HG02852 (cell line): ENCODE measurements around the gene JMJD8.
A peak's percentile ranks its signal among the peaks of the same experiment; 100 is the strongest.
"Not testable (repeated sequence)": the region's sequence is repeated elsewhere in the genome, so short reads cannot be mapped to it uniquely, and the experiment has no call there.

Source experiments
- ATAC-seq: cut with Tn5 transposase; IDR thresholded peaks from one replicate; pipeline ENCODE4 v1.9.1; 2021; ENCODE audit warnings: mild to moderate bottlenecking, moderate library complexity; ENCODE audit not compliant: unreplicated experiment

Gene JMJD8

GRCh38 chr16:693766-694165 lies 9.6 kb upstream of the JMJD8 start:
- no peak for ATAC-seq

DNA sequence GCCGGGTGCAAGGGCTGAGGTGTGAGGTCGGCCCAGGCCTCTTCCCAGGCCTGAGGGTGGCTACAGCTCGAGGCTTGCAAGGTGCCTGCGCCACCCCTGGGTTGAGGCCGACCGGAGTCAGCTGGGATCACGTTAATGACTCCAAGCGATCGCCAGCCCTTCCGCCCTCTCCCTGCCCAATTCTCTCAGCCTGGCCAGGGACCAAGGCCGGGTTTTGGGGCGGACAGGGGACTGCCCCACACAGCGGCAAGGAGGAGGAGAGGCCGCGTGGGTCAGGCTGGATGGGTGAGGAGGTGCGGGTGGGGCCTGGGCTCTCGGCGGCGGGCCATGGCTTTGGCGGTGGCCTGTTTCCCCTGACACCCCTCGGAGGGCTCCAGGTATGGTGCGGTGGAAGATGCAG lies 9.2 kb upstream of the JMJD8 start:
- ATAC-seq, result no peak

GRCh38 chr16:692356-693108 lies 8.4 kb upstream of the JMJD8 start:
- no peak for ATAC-seq

- not testable (repeated sequence) for ATAC-seq
Observed at GRCh38 chr16:691242-691641, 7.1 kb upstream of the JMJD8 start.

GRCh38 chr16:689175-689897 lies 5.2 kb upstream of the JMJD8 start:
- ATAC-seq, result no peak

- ATAC-seq, result no peak
Observed at GRCh38 chr16:687499-687898, 3.4 kb upstream of the JMJD8 start.

DNA sequence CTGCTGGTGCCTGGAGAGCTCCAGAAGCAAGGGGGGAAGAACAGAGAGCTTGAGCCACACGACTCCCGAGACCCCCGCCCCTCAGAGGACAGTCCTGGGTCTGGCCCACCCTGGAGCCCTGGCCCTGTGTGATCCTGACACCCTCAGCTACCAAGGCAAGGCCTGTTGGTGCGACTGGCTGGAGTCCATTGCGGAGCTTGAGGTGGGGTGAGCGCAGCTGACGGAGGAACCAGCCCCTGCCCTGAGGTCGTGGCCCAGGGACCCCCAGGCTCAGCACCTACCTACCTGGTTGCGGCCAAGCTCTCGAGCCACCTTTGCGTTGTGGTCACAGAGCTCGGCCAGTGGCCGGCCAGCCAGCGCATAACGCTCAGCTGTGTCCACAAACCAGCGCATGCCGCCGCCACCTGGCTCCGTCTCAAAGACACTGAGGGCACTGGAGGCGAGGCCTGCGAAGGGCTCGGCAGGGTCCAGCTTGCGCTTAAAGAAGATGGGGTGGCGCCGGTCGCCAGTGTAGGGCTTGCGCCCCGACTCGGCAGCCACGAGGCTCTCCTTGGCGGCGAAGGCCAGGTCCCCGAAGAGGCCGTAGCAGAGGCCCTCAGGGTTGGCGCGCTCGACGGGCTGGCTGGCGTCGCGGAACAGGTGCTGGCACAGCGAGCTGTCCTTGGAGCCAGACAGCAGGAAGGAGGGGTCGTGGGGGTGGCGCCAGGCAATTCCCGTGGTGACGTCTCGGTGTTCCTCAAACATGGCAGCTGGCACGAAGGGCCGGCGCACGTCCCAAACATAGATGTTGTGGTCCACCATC lies 2.5 kb upstream of the JMJD8 start:
- ATAC-seq, result no peak

DNA sequence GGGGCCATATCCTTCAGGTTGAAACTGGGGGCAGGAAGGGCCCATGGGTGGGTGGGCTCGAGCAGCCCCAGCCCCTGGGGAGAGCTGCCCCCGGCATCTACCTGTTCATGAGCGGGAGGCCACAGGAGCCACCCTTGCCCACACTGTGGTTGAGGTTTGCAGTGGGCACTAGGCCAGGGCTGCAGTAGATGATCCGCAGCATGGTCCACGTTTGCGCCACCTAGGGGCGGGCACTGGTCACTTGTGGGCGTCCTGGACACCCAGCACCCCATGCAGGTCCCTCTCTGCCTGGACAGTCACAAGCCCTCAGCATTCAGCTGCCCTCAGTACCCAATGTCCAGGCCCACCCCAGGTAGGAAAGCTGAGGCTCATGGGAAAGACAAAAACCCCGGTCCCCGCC lies 1.8 kb upstream of the JMJD8 start:
- no peak for ATAC-seq

DNA sequence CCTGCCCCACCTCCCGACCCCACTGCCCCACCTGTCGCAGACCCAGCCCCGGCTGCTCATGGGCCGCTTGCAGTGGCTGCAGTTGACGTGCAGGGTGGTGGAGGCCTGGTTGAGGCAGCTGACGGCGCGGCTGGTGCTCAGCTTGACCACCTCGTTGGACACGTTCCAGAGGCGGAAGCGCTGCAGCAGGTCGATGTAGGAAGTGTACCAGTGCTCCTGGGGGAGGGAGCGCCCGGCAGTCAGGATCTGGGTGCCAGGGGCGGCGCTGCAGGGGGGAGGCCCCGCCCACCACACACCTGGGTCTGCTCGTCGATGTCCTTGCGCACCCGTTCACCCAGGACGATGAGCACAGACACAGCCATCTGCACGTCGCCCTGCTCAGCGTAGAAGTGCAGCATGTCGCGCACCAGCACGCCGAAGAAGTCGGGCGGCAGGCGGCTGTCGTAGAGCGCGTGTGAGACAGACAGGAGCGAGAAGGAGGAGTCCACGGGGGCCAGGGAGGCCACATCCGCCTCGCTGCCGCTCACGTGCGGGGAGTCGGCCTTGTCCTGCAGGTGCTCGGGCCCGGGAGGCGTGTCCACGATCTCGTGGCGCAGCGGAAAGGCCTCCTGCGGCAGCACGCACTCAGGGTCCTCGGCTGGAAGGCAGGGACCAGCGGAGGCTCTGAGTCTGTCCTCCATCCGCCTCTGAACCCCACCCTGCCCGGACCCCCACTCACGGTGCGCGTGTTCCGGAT lies 995 bp upstream of the JMJD8 start:
- no peak for ATAC-seq

DNA sequence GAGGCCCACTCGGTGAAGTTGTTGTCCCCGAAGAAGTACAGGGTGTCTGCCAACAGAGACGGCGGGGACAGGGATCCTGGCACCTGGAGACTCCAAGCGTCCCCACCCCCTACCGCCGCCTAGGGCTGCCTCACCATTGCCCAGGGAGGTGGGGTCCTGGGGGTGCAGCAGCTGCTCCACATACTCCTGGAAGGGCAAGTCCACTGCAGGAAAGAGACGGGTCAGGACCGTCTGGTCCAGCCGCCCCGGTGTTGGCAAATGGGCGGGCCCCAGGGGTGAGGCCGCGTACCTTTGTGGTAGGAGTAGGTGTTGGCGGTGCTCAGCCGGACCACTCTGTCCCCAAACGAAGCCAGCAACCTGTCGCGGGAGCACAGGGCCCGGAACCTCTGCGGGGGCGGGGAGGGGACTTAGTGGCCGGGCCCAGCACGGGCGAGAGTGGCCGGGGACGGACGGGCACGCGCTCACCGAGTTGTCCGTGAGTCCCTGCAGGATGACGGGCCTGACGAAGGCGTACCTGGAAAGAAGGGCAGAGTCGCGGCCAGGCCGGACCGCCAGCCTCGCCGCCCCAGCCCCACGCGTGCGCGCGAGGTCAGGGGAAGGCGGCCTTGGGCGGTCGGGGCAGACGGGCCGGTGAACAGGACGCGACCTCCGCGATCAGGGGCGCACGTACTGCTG lies 601 bp downstream of the JMJD8 start:
- ATAC-seq, result no peak

- no peak for ATAC-seq
Observed at GRCh38 chr16:682493-683395, 1.4 kb downstream of the JMJD8 start.

DNA sequence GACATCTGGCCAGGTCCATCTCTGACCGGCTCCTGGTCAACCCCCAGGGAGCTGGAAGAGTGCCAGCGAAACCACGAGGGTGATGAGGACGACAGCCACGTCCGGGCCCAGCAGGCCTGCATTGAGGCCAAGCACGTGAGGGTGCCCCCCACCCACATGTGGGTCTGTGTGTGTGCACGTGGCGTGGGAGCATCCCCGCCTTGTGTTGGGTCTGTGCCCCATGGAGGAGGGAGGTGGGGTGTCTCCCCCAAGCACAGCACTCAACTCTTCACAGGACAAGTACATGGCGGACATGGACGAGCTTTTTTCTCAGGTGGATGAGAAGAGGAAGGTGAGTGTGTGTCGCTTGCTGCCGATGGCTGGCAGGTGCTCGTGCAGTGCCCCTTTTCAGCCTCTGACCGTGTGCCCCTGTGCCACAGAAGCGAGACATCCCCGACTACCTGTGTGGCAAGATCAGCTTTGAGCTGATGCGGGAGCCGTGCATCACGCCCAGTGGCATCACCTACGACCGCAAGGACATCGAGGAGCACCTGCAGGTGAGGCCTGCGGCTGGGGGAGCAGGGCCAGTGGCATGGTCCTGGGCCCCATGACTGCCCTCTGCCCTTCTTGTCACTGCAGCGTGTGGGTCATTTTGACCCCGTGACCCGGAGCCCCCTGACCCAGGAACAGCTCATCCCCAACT lies 2.2 kb downstream of the JMJD8 start:
- ATAC-seq, result no peak

DNA sequence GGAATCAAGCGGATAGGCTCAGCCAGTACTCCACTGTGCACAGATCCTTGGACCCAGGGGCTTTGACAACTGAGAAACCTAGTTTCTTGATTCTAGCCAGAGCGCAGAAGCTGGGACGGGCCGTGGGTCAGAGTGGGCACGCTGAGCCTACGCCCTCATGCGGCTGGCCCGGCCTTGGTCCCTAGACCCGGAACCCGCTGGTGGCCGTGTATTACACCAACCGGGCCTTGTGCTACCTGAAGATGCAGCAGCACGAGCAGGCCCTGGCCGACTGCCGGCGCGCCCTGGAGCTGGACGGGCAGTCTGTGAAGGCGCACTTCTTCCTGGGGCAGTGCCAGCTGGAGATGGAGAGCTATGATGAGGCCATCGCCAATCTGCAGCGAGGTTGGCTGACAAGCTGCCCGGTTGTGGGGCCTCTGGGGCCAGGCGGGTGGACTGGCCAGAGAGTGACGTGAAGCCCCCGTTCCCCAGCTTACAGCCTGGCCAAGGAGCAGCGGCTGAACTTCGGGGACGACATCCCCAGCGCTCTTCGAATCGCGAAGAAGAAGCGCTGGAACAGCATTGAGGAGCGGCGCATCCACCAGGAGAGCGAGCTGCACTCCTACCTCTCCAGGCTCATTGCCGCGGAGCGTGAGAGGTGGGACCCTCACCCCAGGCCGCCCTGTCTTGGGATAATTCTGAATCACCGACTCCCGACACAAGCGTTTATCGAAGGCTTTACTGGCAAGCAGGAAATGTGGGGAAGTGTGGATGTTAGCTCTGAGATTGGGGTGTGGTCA lies 3.0 kb downstream of the JMJD8 start:
- no peak for ATAC-seq

DNA sequence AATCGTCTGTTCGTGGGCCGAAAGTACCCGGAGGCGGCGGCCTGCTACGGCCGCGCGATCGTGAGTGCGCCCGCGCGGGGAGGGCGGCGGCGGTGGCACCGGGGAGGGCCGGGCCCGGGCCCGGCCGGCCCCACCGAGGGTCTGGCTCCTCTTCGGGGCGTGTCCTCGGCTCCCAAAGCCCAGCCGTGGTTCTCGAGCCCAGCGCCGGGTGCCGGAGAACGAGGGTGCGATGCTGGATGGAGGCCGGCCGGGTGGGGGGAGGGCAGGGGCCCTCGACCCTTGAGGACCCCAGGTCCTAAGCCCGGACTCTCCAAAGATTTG lies 3.5 kb downstream of the JMJD8 start:
- no peak for ATAC-seq

DNA sequence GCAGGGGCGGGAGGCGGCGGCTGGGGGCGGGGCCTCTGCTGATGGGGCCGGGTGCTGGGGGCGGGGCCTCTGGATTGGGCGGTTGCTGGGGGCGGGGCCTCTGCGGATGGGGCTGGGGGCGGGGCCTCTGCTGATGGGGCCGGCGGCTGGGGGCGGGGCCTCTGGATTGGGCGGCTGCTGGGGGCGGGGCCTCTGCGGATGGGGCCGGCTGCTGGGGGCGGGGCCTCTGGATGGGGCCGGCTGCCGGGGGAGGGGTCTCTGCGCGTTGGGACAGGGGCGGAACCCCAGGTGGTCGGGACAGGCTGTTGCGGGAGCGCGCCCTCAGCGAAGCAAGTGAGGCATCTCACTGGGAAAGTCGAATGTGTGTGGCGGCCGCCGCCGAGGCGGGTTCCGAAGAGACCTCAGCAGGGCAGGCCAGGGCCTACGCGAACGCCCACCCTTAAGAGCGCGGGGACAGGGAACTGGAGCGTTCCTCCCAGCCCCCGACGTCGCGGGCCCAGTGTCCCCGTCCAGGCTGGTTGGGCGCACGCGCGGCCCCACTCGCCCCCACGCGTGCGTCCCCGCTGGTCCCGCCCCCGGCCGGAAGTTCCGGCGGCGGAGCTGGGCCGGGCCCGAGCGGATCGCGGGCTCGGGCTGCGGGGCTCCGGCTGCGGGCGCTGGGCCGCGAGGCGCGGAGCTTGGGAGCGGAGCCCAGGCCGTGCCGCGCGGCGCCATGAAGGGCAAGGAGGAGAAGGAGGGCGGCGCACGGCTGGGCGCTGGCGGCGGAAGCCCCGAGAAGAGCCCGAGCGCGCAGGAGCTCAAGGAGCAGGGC lies 4.1 kb downstream of the JMJD8 start, which contains the start of gene STUB1:
Gene STUB1, plus strand, starts transcription at position 597 of the 811 bp plus-strand sequence. Its CDS starts 116 bp downstream, at position 713.
- ATAC-seq, result peak; percentile 42

GRCh38 chr16:678858-679813 lies 5.0 kb downstream of the JMJD8 start:
- no peak for ATAC-seq
